Retinal pigment epithelial cell (primary cell): ENCODE data around the gene C10orf105.

Experiments
- DNase-seq: peaks from one replicate; pipeline ENCODE4 v3.0.0-alpha.2; 2010; ENCODE audit warnings: low read depth
- H3K4me3 ChIP-seq: 2 replicates; pipeline ENCODE4 v1.5.1; 2011; ENCODE audit warnings: mild to moderate bottlenecking, low read length, control low read depth, moderate library complexity
- CTCF ChIP-seq: conservative IDR thresholded peaks from 2 replicates; pipeline ENCODE4 v1.5.1; 2011; ENCODE audit warnings: low read depth, low read length, control low read depth, inconsistent platforms

The C10orf105 gene

GRCh38 chr10:71711052-71711623 is 8.4 kb downstream of the C10orf105 start:
- DNase-seq, result no peak
- no peak overlapping the region for H3K4me3 ChIP-seq
- no peak for TF ChIP-seq CTCF

- no peak for DNase-seq
- no peak overlapping the region for H3K4me3 ChIP-seq
- TF ChIP-seq CTCF, result no peak
These were observed 9.1 kb downstream of the C10orf105 start for GRCh38 chr10:71710519-71710918.

DNA sequence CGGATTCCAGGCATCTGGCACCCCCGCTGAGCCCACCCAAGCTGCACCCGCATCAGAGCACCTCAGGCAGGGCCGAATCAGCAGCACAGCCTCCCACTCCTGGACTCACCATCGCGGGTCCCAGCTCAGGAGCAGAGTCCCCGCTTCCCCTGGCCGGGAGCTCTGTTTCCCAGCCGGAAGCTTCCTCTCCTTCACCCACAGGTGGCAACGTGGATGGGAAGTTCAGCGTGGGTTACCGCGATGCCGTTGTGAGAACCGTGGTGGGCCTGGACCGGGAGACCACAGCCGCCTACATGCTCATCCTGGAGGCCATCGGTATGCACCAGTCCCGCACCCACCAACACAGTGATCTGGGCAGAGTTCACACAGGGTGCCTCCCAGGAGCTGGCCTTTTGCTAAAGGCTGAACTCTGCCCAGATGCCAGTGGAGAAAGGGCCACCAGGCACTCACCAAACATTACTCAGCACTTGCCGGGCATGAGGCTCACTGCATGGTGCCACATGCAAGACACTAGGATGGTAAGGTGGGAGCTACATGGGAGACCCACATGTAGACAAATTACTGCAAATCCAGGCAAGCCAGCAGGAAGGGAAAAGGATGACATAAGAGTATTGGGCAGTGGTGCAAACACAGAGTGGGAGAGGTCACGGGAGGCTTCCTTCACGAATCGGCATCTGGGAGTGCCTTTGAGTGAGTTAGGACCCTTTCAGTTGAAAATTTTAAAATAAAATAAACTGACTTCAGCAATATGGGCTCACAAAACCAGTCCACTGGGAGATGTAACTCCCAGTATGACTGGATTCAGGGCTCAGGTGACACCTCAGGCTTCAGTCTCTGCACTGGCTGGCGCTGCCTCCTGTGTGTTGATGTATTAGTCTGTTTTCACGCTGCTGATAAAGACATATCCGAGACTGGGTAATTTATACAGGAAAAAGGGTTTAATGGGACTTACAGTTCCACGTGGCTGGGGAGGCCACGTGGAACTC is 10.4 kb downstream of the C10orf105 start:
- TF ChIP-seq CTCF, result no peak
- no peak overlapping the region for H3K4me3 ChIP-seq
- no peak for DNase-seq

DNA sequence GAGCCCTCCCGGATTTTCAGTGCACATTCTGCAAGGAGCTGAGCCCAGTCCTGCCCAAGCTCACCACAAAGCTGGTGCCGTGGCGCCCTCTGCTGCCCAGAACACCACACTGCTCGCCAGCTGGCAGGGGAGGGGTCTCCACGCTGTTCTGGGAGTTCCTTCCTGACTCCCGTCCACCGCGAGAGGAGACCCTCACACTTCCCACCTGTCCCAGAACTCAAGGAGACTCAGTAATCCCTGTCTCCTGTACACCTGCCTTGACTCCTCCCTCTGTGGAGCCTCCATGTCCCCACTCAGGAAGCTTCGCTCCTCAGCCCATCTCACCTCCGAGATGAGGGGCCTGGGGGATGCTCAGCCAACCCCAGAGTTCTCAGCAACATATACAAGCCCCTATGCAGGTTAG is 11.3 kb downstream of the C10orf105 start:
- no peak overlapping the region for H3K4me3 ChIP-seq
- peak; percentile 91 for TF ChIP-seq CTCF

GRCh38 chr10:71707240-71707789 is 12.3 kb downstream of the C10orf105 start:
- H3K4me3 ChIP-seq, result no peak overlapping the region
- no peak for TF ChIP-seq CTCF
- no peak for DNase-seq

More for the DNA sequence above, 11.3 kb downstream of the C10orf105 start:
- DNase-seq, result no peak

DNA sequence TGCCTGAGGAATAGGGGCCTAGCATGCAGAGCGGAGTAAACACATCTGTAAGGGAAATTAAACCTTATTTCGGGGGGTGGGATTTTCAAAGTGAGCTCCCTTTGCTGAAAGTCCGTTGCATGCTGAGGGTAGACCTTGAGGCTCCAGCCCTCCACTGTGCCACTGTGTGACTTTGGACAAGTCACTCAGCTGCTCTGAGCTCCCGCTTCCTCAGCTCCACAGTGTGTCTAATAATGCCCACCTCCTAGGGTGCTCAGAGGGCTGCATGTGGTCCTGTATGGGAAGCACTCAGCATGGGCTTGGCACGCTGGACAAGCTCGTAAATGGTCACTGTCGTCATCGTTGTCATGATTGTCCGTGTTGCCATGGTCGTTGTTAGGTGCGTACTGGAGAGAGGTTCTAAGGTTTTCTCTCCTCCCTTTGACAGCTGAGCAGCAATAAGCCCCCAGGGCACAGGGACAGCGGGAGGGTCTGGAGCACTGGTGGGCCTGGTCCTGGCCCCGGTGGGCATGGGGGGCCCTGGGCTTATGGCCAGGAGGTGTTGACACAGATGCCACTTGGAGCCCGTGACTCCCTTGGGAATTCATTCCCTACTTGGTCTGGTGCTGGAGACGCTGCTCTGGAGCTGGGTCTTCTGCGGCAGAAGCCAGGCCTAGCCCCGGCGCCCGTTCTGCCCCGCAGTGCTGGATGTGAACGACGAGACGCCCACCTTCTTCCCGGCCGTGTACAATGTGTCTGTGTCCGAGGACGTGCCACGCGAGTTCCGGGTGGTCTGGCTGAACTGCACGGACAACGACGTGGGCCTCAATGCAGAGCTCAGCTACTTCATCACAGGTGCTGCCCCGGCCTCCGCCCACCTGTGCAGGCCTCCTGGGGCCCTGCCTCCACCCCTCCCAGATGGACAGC is 13.1 kb downstream of the C10orf105 start:
- no peak for TF ChIP-seq CTCF

More for the DNA sequence above, 13.1 kb downstream of the C10orf105 start:
- no peak overlapping the region for H3K4me3 ChIP-seq
- no peak for DNase-seq
